ENCODE results near the gene LCP2.

The LCP2 gene

DNA sequence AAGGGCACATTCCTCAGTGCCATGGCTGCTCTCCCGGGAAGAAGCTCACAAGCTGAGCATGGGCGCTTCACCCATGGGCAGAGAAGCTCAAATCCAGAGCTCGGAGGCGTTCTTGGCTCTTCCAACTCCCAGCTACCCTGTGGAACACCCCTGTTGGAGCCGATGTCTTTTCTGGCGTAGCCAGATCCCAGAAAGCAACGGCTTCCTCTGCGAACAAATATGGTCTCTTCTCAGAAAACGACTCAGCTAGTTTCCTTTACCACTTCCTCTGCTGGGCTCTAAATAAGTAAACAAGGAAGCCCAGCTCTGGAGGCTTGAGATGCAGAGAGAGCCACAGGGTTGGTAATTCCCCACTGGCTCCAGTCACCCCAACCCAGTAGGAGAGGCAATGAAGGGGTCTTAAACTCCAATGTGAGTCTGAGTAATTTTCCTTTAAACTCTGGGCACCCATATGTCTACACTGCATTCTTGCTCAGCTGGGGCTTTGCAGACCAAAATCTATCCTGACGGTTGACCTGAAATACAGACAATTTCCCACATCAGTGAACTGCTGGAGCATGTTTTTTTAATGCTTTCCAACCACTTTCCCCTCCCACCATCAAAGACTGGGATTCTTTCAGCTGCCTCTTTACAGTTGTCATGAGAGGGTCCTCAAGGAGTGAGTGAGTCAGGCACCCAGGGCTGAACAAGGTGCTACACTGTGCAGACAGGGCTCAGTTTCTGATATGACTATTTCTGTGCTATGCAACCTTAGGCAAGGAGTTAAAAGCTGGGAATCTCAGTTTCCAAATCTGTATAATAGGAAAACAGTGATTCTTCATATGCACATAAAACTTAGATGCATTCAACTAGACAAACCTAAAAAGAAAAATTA lies at the start of gene LCP2:
TSS of gene LCP2 (minus strand) at position 189 of the 874 bp plus-strand sequence. CDS start at position 23, 166 bp downstream.
- DNase-seq = no peak

DNA sequence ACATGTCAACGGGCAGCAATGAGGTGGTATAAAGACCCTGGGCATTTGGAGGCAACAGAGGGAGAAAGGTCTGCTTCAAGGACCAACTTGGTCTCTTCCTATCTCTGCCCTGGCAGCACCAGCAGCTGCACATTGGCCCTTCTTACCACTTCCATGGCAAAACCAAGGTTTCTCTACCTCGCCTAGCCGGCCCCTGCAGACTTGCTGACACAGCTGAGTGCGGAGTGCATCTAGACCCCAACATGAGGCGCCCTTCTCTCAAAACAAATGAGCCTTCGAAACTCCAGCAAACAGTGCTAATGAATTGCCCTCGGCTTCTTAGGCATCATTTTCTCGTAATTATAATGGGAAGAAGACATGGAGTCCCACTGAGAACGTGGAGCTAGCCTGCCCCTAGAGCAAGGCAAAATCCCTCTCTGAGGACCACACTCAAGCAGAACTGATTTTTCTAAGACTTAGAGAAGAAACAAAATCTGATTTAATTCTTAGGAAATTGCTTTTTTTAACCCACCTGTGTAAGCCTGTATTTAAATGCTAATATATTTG lies 49.5 kb upstream of the LCP2 start:
- DNase-seq = no peak

DNA sequence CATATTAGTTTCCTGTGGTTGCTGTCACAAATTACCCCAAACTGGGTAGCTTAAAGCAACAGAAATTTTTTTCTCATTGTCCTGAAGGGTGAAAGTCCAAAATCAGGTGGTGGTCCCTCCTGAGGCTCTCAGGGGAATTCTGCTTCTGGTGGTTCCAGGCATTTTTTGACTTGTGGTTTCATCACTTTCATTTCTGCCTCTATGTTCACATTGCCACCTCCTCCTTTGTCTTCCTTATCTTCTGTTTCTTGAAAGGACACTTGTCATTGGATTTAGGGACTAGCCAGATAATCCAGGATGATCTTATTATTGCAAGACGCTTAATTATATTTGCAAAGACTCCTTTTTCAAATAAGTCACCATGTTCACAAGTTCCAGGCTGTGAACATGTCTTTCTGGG lies 48.4 kb upstream of the LCP2 start:
- DNase-seq = no peak

DNA sequence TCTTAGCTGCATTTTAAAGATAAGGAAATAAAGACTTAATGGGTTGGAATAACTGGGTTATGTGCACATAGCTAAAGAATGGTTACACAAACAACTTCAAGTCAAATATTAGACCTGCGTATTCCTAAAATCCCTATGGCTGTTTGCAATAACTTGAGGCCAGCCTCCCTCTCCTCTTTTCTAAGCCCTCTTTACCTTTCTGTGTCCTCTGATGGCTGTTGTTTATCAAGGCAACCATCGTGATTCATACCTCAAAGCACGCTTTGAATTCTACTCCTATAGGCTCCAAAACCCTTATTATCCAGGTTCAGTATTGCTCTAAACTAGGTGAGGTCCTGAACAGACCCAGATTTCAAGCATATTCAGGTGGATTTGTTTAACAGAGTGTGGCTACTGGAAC lies 45.6 kb upstream of the LCP2 start:
- no peak for DNase-seq

DNA sequence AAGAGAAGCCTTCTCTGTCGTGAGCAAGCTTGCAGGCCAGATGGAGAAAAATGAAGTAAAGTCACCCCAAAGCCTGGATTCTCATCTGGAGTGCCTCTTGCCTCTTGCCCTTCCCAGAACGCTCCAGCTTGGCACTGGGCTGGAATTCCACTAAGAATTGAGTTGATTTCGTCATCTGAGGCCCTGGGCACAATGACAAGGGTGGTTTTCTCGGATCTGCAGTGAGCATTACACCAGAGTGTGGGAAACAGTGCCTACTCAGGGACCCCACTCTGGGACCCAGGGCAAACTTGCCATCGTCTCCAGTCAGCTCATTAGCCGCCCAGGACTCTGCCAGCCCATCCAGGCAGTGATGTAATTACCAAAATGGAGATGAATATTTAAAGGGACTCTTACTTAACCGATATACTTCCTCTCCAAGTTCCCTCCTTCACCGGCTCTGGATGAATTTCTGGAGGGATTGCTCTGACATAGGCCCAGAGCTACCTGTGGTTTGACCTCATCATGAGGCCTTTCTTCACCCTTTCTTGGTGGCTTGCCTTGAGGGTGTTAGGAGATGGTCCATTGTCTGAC lies 44.7 kb upstream of the LCP2 start:
- DNase-seq = no peak

DNA sequence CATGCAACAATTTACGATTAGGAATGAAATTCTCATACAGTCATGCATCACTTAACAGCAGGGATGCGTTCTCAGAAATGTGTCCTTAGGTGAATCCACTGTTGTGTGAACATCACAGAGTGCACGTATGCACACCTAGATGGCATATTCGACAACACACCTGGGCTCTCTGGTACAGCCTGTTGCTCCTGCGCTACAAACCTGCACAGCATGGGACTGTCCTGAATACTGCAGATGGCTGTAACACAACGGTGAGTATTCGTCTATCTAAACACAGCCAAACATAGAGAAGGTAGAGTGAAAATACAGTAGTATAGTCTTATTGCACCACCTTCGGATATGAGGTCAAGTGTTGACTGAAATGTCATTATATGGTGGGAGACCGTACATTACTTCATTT lies 44.0 kb upstream of the LCP2 start:
- no peak for DNase-seq

DNA sequence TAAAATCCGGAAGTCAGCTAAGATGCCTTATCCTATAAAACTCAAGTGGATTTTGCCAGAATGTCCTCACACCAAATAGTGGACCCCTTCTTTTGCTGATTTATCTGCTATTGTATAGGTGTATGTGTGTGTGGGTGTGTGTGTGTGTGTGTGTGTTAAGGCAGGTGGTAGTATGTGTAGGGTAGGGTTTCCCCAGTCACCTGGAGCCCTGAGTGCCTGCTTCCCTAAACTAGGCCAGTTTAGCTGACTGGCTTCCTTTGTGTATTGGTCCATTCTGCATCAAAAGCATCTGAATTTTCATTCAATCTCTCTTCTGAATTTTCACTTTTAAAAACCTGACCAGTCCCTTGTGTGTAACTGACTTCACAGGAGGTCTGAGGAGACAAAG lies 42.2 kb upstream of the LCP2 start:
- DNase-seq = no peak

DNA sequence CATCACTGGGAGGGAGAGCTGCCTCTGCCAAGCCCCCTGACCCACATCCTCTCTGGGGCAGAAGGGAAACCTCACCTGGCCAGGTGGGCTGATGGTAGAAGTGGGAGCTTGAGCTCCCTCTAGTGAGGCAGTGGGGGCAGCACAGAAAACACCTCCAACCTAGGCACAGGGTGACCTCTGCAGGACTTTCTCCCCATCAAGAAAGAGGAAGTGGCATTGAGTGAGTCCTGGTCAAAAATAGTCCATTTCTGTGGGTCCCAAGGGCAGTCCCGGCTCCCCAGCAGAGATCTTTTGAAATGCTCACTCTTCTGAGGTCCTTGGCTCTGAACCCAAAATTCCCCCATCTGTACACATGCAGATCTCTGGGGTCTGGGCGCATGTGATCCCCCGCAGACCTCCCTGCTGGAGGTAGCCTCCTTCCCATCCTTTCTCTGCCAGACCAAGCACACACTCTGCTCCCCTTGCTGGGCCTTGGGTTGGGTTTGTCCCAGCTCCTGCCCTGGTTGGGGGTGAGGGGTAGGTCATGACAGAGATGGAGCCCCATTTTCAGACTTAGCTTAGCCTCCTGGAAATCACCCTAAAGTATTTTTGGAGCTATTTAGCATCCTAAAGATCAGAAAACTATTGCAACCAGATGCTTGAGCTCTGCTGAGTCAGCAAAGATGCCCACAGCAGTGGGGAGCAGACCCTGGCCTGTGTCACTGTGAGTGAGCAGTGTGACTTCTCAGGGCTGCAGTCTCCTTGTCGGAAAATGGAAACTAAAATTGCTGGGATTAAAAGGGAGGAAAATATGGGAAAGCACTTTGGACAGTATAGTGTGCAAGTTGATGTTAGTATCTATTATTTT lies 41.6 kb upstream of the LCP2 start:
- DNase-seq = no peak

DNA sequence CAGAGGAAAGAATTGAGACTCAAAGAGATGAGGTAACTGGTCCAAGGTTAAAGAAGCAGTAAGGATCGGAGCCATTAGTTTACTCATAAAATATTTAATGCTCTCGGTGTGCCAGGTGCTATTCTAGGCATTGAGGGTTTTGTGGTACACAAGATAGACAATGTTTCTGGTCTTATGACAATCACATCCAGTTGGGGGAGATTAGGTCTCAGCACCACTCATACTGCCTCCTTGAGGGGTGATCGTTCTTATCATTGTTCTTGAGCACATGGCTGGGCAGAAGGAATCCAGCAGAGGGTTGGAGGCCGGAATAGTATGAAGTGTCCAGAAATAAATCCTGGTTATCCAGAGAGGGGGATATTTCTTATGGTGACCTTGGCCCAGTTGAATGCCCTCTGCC lies 40.7 kb upstream of the LCP2 start:
- no peak for DNase-seq

DNA sequence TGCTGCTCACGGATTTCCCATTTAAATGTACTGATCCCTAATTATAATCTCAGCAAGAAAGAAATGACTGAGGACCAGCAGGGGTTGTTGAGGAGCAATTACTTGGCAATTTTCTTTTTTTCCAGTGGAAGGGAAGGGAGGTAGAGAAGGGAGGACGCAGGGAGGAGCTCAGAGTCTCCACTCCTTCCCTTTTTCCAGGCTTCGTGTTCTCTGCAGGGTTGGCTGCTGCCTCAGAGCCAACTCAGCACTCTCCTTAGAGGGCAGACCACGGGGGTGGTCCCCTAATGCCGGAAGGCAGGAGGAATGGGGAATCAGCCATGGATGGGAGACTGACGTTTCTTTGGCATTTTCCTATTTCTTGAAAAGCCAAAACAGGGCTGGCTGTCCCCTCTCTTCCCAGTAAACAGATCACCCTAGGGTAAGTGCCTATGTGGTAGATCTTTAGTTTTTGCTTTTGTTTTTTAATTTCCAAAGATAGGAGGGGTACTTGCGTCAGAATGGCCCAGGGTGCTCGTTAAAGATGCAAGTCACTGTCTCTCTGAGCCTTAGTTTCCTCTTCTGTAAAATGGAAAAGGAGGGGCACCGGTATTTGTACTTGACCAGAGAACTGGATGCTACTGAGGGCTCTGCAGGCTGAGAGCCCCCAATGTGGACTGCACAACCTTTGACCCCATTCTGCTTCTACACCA lies 39.6 kb upstream of the LCP2 start:
- DNase-seq = no peak

DNA sequence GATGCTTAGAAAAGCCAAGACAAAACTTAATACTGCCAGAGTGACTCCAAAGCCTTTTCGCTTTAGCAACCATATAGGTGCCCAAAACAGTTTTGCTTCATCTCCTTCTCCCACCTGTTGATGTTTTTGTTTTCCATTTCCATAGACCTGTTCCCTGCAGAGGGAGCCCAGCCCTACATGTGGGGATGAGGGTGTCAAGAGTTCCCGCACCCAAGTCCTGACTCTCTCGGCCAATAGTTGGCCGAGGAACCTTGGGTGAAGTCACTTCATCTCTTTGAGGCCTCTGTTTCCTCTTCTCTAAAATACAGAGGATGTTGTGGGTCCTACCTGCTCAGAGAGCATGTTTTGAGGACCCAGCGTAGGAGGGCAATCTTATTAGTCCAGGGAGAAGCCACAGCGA lies 38.5 kb upstream of the LCP2 start:
- DNase-seq = no peak

DNA sequence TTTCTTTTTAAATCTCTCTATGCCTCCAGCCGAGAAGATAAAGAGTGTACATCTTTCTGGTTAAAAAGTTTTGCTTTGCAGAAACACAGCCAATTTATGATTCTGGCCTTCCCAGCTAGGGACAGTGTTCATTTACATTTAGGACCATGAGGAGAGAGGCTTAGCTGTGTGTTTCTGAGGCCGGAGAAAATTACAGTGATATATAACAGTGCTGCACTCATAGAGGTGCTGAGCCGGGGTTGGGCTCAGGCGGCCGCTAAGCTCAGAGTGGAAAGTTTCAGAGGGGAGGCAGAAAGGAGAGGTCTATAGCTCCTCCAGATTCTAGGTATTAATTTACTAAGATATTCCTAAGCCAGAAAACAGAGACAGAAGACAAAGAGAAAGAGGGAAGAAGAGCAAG lies 37.0 kb upstream of the LCP2 start:
- no peak for DNase-seq

DNA sequence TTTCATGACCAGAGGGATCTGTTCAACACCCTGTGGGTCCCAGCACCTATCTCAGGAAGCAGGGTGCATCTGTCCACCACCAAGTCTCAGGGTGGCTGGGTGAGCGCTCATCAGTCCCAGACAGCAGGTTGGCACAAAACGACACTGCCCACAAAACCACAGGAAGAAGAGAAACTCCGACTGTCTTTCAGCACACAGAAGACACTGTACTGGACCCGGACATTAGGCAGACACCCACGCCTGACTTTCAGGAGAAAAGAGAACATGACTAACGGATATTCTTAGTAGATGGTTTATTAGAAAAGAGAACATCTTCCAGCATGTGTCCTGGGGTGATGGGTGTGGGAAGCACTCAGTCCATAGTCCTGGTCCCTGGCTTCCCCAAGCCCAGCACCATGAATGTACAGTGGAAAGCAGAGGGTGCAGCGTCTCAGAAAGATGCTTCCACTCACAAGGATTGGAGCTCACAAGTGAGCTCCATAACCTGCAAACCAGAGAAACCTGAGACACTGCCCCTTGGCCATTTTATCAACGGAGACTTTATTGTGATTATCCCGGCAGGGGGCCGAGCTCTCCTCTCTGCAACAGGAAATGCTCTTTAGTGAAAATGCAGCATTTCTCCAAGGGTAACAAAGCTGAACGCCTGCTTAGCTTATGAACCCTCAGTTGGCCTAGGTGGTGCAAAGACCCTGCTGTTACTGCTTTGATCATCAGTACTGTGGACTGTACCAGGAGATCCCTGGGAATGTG lies 35.8 kb upstream of the LCP2 start:
- no peak for DNase-seq

DNA sequence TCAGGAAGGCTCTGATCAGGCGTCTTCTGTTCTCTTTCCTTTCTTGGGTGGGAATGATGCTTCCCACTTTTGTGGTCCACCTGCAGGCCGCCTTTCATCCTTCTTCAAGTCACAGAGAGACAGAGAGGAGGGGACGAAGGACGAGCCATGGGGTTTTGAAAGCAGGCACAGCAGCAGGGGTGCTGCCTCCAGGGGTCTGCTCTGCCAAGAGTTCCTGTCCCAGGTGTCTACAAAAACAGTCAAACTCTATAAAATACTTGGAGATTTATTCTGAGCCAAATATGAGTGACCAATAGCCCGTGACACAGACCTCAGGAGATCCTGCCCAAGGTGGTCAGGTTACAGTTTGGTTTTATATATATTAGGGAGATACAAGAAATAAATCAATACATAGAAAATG lies 34.5 kb upstream of the LCP2 start:
- DNase-seq = no peak

DNA sequence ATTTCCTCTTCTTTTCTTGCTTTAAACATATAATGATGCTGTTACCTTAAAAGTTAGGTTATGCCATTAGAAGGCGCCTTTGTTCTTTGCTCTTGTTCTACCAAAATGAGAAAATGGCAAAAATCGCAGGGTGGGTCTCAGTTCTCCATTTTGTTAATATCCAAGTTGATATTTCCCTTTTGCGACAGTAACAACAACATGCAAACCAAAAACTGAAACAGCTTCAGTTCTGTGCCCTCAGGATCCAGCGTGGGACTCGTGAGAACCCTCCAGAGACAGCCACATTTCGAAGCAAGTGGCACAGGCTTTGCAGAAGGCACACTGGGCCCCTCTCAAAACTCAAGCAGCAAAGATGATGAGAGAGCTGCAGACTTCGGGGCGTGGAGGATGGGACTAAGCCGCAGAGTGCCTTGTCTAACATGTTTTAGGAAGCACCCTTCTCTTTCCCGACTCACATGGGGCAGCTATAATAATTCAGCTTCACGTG lies 33.0 kb upstream of the LCP2 start:
- DNase-seq = no peak

DNA sequence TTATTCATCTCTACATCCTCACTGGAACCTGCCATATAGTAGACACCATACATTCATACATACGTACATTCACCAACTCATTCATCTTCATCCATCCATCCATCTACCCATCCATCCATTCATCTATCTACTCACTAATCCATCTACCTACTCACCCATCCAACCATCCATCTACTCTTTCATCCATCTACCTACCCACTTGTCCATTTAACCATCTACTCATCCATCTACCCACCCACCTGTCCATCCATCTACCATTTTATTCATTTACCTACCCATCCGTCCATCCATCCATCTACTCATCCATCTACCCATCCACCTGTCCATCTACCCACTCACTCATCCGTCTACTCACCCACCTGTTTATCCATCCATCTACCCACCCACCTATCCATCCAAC lies 31.9 kb upstream of the LCP2 start:
- DNase-seq = no peak

DNA sequence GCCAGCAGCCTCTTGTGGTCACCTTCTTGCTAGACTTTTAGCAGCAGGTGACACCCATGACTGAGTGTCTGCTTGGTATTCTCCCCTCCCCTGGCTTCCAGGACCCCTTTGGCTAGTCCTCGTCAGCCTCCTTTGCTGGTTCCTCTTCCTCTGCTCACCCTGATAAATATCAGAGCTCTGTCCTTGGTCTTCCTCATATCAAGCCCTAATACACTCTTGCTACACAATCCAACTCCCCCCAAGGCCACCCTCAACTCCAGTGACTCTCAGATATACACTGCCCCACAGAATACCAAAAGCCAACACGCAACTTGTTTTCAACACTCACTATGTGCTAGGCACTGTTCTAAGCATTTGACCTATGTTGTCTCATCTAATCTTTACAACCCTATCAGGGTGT lies 30.3 kb upstream of the LCP2 start:
- no peak for DNase-seq

DNA sequence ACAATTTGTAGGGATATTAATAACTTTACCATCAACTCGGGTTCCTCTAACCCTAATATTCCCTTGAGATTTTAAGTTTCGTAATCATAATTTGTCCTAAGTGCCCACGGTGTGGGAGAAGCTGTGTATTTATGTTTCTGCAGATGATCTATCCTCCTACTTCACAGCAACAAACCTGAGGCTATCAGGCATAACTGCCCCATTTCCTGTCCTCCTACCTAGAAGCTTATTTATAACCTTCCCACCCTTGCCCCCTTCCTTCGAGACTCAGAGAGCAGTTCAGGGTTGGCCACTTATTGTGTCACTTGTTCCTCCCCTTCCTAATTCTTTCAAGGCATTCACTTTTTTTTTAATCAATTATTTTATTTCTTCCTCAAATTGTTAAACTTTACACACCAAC lies 29.6 kb upstream of the LCP2 start:
- no peak for DNase-seq

DNA sequence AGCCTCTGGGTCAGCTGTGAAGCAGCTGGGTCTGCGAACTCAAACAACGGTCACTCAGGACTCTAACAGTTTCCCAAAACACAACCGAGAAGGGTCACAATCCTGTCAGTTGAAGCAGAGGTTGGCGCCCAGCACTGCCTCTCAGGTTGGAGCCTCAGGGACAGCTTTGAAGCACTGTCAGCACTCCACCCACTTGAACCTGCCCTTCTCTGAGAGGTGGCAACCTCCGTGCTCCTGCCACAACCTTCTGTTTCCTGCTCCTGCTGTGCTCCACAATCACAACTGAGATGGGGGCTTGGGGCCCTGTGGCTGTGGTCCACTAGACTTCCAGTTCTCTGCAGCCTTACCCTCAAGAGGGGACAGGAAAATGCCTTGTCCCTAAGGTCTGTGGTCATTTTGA lies 21.7 kb upstream of the LCP2 start:
- DNase-seq = no peak

DNA sequence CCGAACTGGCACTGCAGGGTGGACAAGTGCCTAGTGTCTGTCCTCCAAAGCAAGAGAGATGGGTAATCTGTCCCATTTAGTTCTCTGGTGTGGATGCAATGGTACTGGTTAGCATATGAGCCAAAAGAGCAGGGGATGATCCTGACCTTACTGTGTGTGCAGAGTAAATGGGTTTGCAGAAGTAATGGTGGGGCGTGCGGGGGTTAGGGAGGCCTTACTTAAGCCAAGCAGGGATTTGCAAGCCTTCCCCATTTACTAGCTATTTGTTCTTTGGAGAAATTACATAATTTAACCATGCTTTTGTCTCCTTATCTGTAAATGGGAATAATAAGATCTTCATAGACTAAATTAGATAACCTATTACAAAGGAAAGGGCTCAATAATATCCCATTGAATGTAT lies 19.9 kb upstream of the LCP2 start:
- no peak for DNase-seq

DNA sequence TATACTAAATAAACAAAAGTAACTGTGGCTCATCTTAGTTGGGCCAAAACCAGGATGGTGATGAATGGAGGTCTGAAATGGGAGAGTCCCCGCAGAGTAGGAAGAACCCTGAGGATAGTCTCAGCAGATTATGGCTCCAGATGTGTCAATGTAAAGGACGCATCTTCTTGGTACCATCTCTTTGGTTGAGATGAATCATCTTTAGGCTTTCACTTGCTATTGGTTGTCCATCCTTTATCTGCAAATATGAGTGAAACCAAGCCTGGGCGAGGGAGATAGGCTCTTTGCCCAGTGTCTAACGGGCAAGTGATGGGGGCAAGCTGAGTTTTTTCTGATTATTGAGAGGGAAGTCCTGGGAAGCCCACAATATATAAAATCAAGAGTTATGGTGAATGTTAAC lies 19.4 kb upstream of the LCP2 start:
- no peak for DNase-seq

DNA sequence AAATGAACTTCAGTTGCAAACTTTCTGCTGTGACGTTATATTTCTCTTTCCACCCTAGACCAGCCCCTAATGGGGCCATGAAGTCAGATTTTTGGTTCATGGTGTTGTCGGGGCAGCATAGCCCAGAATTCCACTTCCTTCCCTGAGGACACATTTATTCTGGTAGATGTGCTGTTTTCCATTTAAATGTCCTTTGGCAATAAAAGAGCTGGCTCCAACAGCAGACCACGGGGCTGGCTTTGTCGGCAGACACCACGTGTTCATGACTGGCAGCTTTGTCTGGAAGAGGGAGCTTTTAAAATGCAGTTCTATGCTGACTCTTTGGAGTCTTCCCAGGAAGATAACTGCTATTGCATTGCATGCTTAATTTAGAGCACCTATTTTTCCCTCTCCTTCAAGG lies 17.6 kb upstream of the LCP2 start:
- DNase-seq = peak; percentile 81 to 93
